ENCODE results near the gene RFX6.
A peak's percentile ranks its signal among the peaks of the same experiment; 100 is the strongest.

Gene RFX6

DNA sequence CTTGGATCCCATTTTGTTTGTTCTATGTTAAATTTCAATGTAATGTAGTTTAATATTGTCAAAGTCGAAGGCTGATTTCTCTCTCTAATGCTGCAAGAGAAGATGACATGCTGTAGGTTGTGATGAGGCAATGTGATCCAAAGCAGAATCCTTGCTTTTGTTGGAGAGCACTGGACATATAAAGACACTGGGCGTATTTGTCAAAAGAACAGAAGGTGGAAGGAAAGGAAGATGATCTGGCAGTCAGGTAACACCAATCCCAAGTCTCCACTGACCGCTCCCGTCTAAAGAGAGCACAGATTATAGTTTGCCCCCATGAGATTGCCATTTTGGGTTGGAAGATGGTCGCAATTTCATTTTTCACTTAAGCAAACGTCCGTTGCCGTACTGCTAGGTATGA lies 935 bp upstream of the RFX6 start:
- Histone ChIP-seq H3K27ac (ENCODE audit: extremely low read depth, low read depth, low read length) (no peak overlapping the region), H3K9me3 (ENCODE audit: control insufficient read depth, insufficient read depth, low read depth, low read length) (no peaks in the 10 kb centered on the region), H3K36me3 (ENCODE audit: control insufficient read depth in 2 of 2, insufficient read depth in 1 of 2, low read length in 2 of 2) (no peaks in the 10 kb centered on the region), H3K4me1 (ENCODE audit: control insufficient read depth, insufficient read depth, low read length) (no peaks in the 10 kb centered on the region), H3K4me3 (ENCODE audit: low read depth, low read length) (no peak overlapping the region)
- TF ChIP-seq SCRT2 (tag by site-specific recombination; IDR thresholded peaks at IDR 0.05) (no peak), ZNF169 (tag by site-specific recombination; IDR thresholded peaks at IDR 0.05) (no peak), ZNF350 (tag by site-specific recombination; IDR thresholded peaks at IDR 0.05) (no peak), ZFHX2 (tag by site-specific recombination; conservative IDR thresholded peaks at IDR 0.05) (no peak), ZNF335 (tag by site-specific recombination; conservative IDR thresholded peaks at IDR 0.05) (no peak), ZNF157 (tag by site-specific recombination; IDR thresholded peaks at IDR 0.05) (no peak)
- TF ChIP-seq, protein P1, sequence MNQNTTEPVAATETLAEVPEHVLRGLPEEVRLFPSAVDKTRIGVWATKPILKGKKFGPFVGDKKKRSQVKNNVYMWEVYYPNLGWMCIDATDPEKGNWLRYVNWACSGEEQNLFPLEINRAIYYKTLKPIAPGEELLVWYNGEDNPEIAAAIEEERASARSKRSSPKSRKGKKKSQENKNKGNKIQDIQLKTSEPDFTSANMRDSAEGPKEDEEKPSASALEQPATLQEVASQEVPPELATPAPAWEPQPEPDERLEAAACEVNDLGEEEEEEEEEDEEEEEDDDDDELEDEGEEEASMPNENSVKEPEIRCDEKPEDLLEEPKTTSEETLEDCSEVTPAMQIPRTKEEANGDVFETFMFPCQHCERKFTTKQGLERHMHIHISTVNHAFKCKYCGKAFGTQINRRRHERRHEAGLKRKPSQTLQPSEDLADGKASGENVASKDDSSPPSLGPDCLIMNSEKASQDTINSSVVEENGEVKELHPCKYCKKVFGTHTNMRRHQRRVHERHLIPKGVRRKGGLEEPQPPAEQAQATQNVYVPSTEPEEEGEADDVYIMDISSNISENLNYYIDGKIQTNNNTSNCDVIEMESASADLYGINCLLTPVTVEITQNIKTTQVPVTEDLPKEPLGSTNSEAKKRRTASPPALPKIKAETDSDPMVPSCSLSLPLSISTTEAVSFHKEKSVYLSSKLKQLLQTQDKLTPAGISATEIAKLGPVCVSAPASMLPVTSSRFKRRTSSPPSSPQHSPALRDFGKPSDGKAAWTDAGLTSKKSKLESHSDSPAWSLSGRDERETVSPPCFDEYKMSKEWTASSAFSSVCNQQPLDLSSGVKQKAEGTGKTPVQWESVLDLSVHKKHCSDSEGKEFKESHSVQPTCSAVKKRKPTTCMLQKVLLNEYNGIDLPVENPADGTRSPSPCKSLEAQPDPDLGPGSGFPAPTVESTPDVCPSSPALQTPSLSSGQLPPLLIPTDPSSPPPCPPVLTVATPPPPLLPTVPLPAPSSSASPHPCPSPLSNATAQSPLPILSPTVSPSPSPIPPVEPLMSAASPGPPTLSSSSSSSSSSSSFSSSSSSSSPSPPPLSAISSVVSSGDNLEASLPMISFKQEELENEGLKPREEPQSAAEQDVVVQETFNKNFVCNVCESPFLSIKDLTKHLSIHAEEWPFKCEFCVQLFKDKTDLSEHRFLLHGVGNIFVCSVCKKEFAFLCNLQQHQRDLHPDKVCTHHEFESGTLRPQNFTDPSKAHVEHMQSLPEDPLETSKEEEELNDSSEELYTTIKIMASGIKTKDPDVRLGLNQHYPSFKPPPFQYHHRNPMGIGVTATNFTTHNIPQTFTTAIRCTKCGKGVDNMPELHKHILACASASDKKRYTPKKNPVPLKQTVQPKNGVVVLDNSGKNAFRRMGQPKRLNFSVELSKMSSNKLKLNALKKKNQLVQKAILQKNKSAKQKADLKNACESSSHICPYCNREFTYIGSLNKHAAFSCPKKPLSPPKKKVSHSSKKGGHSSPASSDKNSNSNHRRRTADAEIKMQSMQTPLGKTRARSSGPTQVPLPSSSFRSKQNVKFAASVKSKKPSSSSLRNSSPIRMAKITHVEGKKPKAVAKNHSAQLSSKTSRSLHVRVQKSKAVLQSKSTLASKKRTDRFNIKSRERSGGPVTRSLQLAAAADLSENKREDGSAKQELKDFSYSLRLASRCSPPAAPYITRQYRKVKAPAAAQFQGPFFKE (tag by site-specific recombination; IDR thresholded peaks at IDR 0.05; ENCODE audit: borderline replicate concordance), result no peak
- ChIA-PET CTCF (interaction anchor here (1.3 to 2.1 kb wide), 3 partner anchors 92 to 93 kb away, joined by 3 to 18 read pairs (median 10); no protein-coding TSS in a partner anchor), POLR2A (interaction anchor here (1.5 kb wide), 1 partner anchor 74 kb away, joined by 3 read pairs; no protein-coding TSS in a partner anchor)

DNA sequence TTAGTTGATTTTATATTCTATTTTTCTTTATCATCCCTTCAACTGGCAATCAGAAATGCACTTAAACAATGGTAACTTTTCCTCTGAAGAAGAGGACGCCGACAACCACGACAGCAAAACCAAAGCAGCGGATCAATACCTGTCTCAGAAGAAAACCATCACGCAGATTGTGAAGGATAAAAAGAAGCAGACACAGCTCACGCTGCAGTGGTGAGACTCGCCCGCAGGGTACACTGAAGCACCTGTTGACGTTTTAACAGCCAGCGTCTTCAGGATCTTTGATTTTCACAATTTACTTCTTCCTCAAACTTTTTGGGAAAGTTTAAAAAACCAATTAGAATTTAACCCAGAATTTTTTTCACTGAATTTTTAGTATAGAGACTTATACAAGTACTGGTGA lies 701 bp downstream of the RFX6 start:
- CTCF ChIA-PET, result interaction anchor here (0.6 to 1.9 kb wide), 5 partner anchors 30 to 590 kb away, joined by 3 to 18 read pairs (median 4); no protein-coding TSS in a partner anchor
- H3K9me3 ChIP-seq (ENCODE audit: control insufficient read depth, insufficient read depth, low read depth, low read length), result no peaks in the 10 kb centered on the region
- TF ChIP-seq ZNF791 (tag by site-specific recombination; IDR thresholded peaks at IDR 0.05), result no peak
- no peak for TF ChIP-seq ZNF24 (tag by site-specific recombination; IDR thresholded peaks at IDR 0.05)
- TF ChIP-seq MZF1 (tag by site-specific recombination; IDR thresholded peaks at IDR 0.05; ENCODE audit: borderline replicate concordance), result no peak
- no peak for TF ChIP-seq OSR2 (tag by site-specific recombination; IDR thresholded peaks at IDR 0.05)
- TF ChIP-seq, protein P2, sequence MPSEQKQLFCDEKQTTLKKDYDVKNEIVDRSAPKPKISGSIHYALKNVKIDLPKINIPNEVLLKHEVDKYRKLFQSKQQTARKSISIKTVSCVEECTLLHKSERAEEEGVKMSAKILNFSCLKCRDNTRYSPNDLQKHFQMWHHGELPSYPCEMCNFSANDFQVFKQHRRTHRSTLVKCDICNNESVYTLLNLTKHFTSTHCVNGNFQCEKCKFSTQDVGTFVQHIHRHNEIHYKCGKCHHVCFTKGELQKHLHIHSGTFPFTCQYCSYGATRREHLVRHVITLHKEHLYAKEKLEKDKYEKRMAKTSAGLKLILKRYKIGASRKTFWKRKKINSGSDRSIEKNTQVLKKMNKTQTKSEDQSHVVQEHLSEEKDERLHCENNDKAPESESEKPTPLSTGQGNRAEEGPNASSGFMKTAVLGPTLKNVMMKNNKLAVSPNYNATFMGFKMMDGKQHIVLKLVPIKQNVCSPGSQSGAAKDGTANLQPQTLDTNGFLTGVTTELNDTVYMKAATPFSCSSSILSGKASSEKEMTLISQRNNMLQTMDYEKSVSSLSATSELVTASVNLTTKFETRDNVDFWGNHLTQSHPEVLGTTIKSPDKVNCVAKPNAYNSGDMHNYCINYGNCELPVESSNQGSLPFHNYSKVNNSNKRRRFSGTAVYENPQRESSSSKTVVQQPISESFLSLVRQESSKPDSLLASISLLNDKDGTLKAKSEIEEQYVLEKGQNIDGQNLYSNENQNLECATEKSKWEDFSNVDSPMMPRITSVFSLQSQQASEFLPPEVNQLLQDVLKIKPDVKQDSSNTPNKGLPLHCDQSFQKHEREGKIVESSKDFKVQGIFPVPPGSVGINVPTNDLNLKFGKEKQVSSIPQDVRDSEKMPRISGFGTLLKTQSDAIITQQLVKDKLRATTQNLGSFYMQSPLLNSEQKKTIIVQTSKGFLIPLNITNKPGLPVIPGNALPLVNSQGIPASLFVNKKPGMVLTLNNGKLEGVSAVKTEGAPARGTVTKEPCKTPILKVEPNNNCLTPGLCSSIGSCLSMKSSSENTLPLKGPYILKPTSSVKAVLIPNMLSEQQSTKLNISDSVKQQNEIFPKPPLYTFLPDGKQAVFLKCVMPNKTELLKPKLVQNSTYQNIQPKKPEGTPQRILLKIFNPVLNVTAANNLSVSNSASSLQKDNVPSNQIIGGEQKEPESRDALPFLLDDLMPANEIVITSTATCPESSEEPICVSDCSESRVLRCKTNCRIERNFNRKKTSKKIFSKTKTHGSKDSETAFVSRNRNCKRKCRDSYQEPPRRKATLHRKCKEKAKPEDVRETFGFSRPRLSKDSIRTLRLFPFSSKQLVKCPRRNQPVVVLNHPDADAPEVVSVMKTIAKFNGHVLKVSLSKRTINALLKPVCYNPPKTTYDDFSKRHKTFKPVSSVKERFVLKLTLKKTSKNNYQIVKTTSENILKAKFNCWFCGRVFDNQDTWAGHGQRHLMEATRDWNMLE (tag by site-specific recombination; conservative IDR thresholded peaks at IDR 0.05; ENCODE audit: low read depth), result no peak
- TF ChIP-seq ZNF777 (tag by site-specific recombination; IDR thresholded peaks at IDR 0.05; ENCODE audit: borderline replicate concordance), result no peak
- TF ChIP-seq ZBTB17 (tag by site-specific recombination; IDR thresholded peaks at IDR 0.05), result no peak; the same call in 1 of the 2 replicates
- no peak for TF ChIP-seq ZFP69B (tag by site-specific recombination; IDR thresholded peaks at IDR 0.05)
- TF ChIP-seq TCF7L2 (IDR thresholded peaks at IDR 0.05; ENCODE audit: borderline replicate concordance, low read depth, low read length), result 0 out of 2 replicates have a peak, but pooled peaks have one; percentile 39
- TF ChIP-seq ZNF626 (tag by site-specific recombination; IDR thresholded peaks at IDR 0.05), result no peak
- TF ChIP-seq, protein P3, sequence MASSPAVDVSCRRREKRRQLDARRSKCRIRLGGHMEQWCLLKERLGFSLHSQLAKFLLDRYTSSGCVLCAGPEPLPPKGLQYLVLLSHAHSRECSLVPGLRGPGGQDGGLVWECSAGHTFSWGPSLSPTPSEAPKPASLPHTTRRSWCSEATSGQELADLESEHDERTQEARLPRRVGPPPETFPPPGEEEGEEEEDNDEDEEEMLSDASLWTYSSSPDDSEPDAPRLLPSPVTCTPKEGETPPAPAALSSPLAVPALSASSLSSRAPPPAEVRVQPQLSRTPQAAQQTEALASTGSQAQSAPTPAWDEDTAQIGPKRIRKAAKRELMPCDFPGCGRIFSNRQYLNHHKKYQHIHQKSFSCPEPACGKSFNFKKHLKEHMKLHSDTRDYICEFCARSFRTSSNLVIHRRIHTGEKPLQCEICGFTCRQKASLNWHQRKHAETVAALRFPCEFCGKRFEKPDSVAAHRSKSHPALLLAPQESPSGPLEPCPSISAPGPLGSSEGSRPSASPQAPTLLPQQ (tag by site-specific recombination; IDR thresholded peaks at IDR 0.05), result no peak
- TF ChIP-seq, protein P4, sequence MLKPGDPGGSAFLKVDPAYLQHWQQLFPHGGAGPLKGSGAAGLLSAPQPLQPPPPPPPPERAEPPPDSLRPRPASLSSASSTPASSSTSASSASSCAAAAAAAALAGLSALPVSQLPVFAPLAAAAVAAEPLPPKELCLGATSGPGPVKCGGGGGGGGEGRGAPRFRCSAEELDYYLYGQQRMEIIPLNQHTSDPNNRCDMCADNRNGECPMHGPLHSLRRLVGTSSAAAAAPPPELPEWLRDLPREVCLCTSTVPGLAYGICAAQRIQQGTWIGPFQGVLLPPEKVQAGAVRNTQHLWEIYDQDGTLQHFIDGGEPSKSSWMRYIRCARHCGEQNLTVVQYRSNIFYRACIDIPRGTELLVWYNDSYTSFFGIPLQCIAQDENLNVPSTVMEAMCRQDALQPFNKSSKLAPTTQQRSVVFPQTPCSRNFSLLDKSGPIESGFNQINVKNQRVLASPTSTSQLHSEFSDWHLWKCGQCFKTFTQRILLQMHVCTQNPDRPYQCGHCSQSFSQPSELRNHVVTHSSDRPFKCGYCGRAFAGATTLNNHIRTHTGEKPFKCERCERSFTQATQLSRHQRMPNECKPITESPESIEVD (tag by site-specific recombination; IDR thresholded peaks at IDR 0.05), result 0 out of 2 replicates have a peak, but pooled peaks have one; percentile 36

More for the DNA sequence above, 701 bp downstream of the RFX6 start:
- Histone ChIP-seq H3K4me3 (ENCODE audit: low read depth, low read length) (peak overlapping the region; percentile 73), H3K27ac (ENCODE audit: extremely low read depth, low read depth, low read length) (no peak overlapping the region), H3K36me3 (ENCODE audit: control insufficient read depth in 2 of 2, insufficient read depth in 1 of 2, low read length in 2 of 2) (no peaks in the 10 kb centered on the region), H3K4me1 (ENCODE audit: control insufficient read depth, insufficient read depth, low read length) (no peaks in the 10 kb centered on the region)
- POLR2A ChIA-PET, result interaction anchor here (1.5 kb wide), 1 partner anchor 72 kb away, joined by 3 read pairs; no protein-coding TSS in a partner anchor

All from HEK293 (cell line).